Stimulated activated CD8-positive, alpha-beta memory T cell treated with anti-CD3 and anti-CD28 coated beads, Interleukin-15, amount 100 ng/mL, for 4 hours (primary cell): ENCODE data around the gene DNAH6.
"Not testable (repeated sequence)": the region's sequence is repeated elsewhere in the genome, so short reads cannot be mapped to it uniquely, and the experiment has no call there.

ENCODE experiments used
- DNase-seq, 2 donors: peaks; one replicate each; pipeline ENCODE4 v3.0.0-alpha.2; 2020; ENCODE audit warnings: low read depth in 2 of 2

DNAH6 gene

DNA sequence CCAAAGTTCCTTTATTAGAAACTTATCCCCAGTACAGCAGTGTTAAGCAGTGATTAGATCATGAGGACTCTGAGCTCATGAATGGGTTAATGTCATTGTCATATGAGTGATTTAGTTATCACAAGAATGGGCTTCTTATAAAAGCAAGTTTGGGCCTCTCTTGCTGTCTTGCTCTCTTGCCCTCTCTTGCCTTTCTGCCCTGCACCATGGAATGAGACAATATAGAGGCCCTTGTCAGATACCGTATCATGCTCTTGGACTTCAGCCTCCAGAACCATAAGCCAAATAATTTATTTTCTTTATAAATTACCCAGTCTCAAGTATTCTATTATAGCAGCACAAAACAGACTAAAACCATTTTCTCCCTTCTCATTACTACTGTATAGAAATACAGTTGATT is 238.8 kb downstream of the DNAH6 start:
- DNase-seq, result no peak

DNA sequence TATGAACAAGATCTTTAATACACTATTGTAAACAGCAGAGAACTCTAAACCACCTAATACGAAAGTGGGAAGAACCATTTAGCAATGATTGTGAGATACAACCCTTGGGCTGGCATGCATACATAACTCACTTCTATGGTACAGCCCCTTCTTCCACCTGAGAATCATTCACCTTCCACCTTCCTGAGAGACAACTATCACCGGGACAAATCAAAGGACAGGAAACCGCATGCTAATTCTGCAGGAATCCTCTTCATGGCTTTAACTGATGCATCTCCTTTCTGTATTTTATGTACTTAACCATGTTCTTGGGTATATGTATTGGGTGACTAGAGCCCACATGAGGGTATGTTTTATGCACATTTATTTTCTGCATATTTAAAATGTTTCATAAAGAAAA is 241.3 kb downstream of the DNAH6 start:
- DNase-seq, result no peak

DNA sequence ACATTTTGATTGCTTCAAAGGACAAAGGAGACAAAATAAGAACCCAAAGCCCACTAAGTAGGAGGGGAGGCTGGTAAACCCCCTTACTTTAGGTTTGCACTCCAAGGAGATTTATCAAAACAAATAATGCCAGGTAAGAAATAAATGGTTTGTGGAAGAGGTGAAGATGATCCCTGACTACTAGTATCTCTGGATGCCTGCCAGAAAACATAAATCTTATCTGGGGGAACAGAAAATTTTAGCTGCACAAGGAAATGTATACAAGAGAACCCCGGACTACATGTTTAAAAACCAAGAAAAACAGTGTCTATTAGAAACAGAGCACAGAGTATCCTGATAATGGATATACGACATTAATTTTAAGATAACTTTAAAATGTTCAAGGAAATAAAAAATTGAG is 250.5 kb downstream of the DNAH6 start:
- DNase-seq, result no peak

DNA sequence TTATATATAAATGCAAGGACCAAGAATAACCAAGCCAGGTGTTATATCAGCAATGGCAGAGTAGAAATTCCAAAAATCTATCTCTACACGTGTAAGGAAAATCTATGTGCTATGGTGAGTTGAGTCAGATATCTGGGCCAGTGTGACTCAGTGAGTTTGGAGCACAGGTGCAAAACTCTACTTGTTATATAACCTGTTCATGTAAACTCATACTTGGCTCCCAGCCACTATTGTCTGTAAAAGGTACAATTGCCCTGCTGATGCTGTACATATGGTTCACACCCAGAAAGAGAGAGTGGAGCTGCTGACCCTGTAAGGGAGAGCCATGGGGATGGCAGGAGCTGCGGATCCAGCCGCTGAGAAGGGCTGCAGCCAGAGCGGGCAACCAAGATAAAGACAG is 252.5 kb downstream of the DNAH6 start:
- no peak for DNase-seq

DNA sequence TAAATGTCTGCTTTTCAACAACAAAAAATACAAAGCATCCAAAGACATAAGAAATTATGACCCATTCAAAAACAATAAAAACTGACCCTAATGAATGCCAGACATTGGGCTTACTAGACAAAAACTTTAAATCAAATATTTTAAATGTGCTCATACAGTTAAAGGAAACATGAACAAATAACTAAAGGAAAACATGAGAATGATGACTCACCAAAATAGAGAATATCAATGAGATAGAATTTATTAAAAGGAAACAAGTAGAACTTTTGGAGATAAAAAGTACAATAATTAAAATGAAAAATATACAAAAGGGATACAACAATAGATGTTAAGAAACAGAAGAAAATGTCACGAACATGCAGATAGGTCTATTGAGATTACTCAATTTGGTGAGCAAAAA is 254.0 kb downstream of the DNAH6 start:
- no peak for DNase-seq

DNA sequence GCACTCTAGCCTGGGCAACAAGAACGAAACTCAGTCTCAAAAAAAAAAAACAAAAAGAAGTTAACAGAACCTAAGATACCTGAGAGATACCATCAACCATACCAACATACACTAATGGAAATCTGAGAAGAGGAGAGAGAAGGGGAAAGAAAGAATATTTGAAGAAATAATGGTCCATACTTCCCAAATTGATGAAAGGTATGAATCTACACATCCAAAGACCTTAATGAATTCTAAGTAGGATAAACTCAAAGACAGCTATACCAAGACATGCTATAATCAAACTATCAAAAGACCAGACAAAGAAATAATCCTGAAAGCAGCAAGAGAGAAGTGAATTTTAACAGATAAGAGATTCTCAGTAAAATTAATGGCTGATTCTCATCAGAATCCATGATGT is 255.0 kb downstream of the DNAH6 start:
- no peak for DNase-seq

DNA sequence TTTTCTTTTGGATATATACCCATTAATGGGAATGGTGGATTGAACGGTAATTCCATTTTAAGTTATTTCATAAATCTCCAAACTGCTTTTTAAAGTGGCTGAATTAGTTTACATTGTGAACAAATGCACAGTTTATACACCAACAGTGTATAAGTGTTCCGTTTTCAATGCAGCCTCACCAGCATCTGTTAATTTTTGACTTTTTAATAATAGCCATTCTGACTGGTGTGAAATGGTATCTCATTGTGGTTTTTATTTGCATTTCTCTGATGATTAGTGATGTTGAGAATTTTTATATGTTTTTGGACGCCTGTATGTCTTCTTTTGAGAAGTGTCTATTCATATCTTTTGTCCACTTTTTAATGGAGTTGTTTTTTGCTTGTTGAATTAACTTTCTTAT is 257.3 kb downstream of the DNAH6 start:
- DNase-seq, result not testable (repeated sequence)

DNA sequence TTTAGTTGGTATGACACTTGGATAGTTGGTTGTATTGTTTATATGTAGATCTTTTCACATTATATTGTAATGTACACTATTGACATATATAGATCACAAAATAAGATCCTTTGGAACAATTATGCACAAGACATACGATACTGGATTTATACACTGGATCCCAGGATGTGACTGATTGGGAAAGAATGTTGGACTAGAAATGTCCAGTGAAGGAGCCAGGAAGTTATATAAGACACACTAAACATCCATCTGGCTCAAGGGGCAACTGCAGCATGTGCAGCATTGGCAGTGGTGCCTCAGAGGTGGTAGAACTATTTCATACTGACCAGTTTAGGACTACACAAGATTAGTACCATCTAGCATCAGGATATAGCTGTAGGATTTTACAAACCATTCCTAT is 259.7 kb downstream of the DNAH6 start:
- DNase-seq, result no peak

DNA sequence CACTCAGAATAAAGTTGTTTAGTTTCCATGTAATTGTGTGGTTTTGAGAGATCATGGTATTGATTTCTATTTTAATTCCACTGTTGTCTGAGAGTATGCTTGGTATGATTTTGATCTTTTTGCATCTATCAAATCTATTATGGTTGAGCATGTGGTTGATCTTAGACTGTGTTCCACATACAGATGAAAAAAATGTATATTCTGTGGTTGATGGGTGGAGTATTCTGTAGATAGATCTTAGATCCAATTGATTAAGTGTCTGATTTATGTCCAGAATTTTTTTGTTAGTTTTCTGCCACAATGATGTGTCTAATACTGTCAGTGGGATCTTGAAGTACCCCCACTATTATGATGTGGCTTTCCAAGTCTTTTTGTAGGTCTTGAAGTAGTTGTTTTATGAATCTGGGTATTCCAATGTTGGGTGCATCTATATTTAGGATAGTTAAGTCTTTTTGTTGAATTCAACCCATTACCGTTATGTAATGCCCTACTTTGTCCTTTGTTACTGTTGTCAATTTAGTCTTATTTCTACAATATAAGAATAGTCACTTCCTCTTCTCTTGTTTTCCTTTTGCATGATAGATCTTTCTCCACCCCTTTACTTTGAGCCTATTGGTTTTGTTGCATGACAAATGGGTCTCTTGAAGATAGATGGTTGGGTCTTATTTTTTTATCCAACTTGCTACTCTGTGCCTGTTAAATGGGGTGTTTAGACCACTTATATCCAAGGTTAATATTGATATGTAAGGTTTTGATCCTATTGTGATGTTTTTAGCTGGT is 262.8 kb downstream of the DNAH6 start:
- DNase-seq, result no peak

DNA sequence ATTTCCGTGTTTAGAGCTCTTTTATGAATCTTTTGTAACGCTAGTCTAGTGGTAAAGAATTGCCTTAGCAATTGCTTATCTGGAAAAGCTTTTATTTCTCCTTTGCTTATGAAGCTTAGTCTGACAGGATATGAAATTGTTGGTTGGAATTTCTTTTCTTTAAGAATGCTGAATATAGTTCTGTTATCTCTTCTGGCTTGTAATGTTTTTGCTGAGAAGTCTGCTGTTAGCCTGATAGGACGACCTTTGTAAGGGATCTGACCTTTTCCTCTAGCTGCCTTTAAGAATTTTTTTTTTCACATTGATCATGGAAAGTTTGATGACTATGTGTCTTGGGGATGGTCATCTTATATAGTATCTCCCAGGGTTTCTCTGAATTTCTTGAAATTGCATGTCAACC is 263.5 kb downstream of the DNAH6 start:
- no peak for DNase-seq

DNA sequence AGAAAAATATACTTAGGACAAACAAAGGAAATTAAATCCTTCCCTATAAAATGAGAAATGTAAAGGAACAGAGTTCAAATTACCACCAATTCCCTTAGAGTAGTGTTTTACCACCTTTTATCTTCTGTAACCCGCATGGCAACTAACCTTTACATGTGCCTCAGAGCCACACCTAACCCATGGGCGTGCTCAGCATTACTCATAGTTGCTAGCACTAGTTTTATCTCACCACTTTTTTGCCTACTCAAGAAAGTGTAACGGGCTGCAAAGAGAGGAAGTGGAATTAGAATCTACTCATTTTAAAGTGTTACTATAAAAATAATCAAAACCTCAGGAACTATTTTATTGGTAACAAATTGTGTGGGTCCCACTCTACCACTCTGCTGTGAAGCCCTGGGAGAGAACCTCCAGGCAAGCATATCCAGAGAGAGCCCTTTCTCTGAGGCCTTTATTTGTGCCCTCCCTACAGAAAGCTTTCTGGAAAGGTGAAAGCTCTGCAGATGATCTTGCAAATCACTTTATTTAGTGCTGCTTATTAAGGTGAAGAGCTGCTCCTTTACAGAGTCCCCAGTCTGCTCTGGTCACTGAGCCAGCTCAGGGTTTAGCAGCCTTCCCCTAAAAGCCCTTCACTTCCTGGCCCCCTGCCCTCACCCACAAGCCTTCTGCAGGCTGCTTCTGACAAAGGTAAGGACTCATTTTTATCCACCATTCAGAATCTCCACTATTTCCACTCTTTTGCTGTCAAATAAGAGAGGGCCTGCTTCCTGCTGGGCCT is 265.8 kb downstream of the DNAH6 start:
- DNase-seq, result peak; percentile 38 to 59

DNA sequence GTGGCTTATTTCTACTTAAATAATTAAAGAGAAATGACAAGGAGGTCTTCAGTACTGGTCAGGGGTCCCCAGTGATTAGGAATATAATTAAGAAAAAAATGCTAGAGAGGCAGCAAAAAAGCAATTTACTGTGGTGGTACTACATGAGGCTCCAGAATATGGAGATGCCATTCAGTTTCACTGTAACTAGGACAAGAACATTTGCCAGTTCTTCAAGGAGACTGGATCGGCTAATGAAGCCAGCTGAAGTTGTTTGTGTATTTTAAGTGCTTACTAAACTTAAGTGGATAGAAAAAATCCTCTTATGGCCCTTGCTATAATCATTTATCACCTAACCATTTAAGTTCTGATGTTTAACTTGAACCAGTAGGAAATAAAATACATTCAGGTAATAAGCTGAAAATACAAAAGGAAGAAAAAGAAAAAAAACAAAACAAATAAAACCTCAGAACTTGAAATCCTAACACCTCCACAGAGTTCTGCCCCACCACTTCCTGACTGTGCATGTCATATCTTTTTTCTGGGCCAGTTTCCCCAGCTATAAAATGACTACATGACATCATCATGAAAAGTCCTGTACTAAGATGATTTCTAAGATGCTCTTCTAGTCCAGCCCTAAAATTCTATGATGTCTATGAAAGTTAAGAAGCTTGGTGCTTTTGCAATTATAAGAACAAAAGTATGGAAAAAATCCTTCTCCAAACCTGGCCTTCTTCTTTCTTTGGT is 266.6 kb downstream of the DNAH6 start:
- no peak for DNase-seq

DNA sequence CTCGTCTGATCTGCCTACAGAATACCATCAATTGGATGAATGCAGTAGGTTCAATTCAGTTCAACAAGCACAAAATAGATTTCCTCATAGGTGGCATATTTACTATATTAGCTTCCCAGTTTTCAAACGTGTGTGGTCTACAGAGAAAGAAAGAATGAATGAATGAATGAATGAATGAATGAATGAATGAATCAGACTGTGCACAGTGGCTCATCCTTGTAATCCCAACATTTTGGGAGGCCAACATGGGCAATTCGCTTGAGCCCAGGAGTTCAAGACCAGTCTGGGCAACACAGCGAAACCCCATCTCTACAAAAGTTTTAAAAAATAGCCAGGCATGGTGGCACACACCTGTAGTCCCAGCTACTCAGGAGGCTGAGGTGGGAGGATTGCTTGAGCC is 269.7 kb downstream of the DNAH6 start:
- DNase-seq, result no peak

DNA sequence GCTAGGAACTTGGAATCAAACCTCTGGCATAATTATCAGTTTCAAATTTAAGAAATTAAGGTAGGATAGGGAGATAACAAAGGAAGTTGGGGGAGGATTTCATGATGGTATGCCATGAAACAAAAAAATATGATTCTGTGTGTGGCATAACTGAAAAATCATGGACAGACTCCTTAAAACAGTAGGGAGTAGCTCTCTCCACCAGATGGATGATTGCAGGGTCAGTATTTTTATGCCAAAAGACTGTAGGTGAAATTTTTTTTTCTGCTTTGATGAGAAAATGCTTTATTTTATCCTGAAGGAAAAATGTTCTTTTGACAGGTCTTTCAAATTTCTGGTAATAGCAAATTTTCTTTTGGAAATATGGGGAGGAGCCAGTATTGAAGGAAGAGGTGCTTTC is 270.3 kb downstream of the DNAH6 start:
- no peak for DNase-seq

DNA sequence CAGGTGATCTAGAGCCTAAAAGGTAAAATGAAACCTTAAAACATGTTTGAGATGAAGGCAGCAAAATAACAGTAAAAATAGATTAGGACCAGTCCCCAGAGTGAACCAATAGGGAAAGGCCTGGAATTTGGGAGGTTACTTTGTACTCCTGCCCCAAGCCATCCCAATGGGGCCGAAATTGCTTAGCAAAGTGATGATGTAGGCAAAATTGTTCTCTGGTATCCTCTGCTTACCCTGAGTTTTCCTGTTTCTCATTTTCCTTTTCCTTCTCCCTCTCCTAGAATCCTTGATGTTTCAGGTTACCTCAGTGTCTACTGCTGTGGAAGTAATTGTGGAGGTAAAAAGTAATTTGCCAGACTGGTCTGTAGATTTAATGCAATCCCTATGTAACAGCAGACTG is 271.7 kb downstream of the DNAH6 start:
- DNase-seq, result no peak

DNA sequence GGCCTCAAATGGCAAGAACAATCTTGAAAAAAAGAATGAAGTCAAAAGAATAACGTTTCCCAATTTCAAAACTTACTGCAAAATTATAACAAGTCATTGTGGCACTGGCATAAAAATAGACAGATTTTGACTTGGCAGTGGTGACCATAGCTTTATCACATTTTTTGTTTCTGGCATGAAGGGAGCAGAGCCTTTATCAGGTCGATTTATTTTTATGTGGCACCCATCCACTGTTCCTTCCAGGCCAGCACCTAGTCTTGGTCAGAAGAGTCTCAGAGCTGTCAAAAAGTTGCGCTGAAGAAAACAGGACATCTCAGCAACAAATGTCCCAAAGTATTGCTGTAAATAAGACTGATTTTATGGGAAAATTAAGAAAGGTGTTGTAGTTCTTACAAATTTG is 272.2 kb downstream of the DNAH6 start:
- no peak for DNase-seq

DNA sequence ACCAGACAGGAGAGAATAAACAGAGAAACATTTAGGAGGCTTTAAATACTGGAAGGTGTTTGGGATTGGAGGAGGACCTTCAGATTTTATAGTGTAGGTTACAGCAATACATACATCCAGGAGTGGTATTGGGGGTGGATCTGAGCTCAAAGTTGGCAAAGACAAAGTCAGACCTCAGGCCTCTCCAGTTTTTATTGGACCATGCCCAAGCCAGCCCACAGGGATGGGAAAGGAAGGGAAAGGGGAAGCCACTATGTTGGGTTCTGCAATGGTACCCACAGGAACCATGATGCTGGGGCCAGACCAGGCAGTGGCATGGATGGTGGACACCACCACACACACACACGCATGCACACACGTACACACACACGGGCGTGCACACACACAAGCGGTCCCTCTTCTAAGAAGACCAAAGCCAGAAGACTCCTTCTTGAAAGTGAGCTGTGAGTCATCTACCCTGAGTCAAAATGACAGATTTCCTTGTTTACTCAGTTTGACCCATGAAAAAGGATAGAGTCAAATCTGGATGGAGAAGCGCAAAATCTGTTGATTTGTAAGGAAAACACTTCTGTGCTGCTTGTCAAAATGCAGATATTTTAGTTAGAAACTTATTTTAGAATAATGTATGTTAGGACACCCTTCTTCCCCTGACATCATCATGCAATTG is 276.7 kb downstream of the DNAH6 start:
- DNase-seq, result no peak

DNA sequence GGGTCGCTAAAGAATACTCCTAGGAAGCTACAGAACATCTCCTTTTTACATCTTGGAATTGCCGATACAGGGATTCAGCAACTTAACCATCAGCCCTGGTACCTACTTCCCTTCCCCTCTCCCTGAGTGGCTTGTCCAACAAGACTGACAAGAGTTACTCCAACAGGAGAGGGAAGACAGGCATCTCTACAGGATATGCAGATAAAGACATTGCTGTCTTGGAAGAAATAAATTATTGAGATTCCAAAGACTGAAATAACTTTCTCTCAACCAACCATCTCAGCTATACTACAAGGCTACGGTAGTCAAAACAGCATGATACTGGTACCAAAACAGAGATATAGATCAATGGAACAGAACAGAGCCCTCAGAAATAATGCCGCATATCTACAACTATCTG is 277.3 kb downstream of the DNAH6 start:
- DNase-seq, result no peak

DNA sequence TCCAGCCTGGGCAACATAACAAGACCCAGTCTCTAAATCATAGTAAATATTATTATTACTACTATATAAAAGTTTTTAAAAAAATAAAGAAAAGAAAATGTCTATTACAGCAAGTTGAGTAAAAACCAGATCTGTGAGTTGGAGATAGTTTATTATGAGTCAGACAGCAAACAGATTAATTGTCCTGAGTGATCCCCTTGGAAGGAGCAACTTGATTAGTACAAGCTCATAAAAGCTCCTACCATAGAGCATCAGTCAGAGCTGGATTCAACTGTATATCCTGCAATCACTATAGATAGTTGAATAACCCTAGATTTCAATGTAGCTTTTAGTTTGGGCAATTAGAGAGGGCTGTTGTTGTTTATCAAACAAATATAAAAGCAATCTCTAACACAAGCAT is 280.5 kb downstream of the DNAH6 start:
- no peak for DNase-seq

DNA sequence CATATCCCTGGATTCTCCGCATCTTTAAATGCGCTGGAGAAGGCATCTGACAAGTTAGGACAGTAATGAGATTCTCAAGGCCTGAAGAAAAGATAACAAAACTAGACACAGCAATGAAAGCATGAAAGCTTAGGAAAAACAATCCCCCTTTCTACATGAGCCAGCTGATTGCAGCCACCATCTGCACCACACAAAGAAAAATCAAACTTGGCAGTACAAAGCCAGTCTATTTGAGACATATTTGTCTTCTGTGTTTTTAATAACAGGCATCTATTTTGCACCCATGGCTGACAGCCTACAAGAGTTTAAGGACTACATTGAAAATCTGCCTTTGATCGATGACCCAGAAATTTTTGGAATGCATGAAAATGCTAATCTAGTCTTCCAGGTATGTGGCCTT is 281.0 kb downstream of the DNAH6 start:
- no peak for DNase-seq

DNA sequence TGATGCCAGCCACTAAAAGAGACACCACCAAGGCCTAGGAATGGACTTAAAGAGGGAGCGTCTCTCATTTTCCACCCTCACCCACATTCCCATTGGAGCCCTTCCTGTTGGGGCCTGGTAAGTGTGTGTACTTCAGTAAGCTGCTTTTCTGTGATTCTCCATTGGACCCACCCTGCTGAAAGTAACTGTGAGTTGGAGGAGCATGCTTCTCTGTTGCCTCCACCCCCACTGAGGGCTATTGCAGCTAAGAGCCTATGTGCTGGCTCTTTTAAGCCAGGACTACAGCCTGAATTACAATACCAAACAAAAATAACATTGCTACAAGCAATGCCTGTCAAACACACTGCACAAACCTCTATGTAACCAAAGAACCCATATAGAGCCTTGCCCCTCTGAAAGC is 283.5 kb downstream of the DNAH6 start:
- no peak for DNase-seq

DNA sequence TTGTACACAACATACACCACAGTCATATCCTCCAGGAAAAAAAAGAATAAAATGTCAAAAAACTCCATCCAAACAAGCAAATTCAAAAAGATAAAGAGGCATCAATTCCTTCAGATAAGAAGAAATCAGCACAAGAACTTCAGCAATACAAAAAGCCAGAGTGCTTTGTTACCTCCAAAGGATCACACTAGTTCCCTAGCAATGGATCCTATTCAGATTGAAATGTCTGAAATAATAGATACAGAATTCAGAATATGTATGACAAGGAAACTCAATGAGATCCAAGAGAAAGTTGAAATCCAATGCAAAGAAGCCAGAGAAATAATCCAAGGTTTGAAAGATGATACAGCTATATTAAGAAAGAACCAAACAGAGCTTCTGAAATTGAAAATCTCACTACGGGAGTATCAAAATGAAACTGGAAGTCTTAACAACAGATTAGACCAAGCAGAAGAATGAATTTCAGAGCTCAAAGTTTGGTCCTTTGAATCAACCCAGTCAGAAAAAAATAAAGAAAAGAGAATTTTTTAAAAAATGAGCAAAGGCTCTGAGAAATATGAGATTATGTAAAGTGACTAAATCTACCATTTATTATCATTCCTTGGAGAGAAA is 284.0 kb downstream of the DNAH6 start:
- no peak for DNase-seq
